ENCODE measurements around the gene PHLDA1. TPM values are rescaled to one million over a fixed set of nuclear protein-coding genes. Genes with fewer than 3 reads are reported as not detected.

PHLDA1 gene
- total RNA-seq, 4 donors from 2014 or later, result 4.2 to 8.4 (median 7.0) TPM

DNA sequence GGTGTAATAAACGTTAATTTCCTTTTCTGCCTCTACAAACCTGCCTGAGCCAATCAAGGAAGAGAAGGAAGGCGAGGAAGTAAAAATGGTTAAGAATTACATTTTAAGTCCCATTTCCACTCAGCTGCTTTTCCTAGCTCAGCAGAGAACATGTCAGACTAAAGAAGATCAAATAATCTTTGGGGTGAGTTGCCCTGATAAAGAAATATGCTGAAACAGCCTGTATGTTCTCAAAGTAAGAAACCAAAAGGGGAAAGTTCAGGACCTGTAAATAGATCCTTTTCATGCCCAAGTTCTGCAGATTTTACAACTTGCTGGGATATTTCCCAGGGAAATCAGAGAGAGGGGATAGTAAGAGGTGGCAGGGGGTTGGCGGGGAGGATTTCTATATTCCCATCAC is 55.5 kb downstream of the PHLDA1 start:
- 66 to 70% methylated on average over 2 to 3 of the region's 3 CpGs for WGBS, 2 donors (ENCODE audit: low coverage in 1 of 2)
- Histone ChIP-seq H3K27ac (no peak overlapping the region), H3K4me3 (no peak overlapping the region), H3K27me3 (no peaks in the 10 kb centered on the region), H3K4me1 (peaks cover 11 to 29% (median 18%) of the 10 kb centered on the region in 4 donors), H3K36me3 (no peaks in the 10 kb centered on the region), H3K9me3 (no peaks in the 10 kb centered on the region)
- intact Hi-C loops (cut with DNase I; ENCODE audit: low total_unique reads) (no loop called here), in situ Hi-C loops (cut with MboI; ENCODE audit: low pct_ligation_motif_present in 1 of 4, low pct_unique_long_range_greater_than_20kb in 1 of 4, low sequenced_read_pairs in 3 of 4) (no loop called here)
- DNase-seq, result no peak
- no peak for TF ChIP-seq POLR2A (IDR thresholded peaks at IDR 0.05)
- TF ChIP-seq, protein P1, sequence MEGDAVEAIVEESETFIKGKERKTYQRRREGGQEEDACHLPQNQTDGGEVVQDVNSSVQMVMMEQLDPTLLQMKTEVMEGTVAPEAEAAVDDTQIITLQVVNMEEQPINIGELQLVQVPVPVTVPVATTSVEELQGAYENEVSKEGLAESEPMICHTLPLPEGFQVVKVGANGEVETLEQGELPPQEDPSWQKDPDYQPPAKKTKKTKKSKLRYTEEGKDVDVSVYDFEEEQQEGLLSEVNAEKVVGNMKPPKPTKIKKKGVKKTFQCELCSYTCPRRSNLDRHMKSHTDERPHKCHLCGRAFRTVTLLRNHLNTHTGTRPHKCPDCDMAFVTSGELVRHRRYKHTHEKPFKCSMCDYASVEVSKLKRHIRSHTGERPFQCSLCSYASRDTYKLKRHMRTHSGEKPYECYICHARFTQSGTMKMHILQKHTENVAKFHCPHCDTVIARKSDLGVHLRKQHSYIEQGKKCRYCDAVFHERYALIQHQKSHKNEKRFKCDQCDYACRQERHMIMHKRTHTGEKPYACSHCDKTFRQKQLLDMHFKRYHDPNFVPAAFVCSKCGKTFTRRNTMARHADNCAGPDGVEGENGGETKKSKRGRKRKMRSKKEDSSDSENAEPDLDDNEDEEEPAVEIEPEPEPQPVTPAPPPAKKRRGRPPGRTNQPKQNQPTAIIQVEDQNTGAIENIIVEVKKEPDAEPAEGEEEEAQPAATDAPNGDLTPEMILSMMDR (IDR thresholded peaks at IDR 0.05), result no peak
- no peak for TF ChIP-seq EP300 (IDR thresholded peaks at IDR 0.05; ENCODE audit: low read depth)
- no peak for TF ChIP-seq POLR2AphosphoS5 (IDR thresholded peaks at IDR 0.05)

DNA sequence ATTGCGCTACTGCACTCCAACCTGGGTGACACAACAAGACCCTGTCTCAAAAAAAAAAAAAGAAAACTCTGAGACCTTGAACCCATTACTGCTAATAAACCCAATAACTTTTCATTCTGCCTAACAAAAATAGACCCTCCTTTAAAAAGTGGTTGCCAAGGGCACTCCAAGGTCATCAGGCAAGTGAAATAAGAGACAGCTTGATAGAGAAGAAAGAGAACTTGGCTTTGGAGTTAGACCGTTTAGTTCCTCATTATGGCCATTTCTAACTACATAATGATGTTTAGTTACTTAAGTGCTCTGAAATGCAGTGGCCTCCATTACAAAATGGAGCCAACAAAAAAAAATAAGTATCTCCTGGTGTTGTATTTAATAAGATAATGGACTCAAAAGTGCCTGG is 55.9 kb downstream of the PHLDA1 start:
- no peaks in the 10 kb centered on the region for H3K9me3 ChIP-seq
- TF ChIP-seq EP300 (IDR thresholded peaks at IDR 0.05; ENCODE audit: low read depth), result no peak
- no peak for DNase-seq
- H3K36me3 ChIP-seq, result no peaks in the 10 kb centered on the region
- WGBS, 2 donors (ENCODE audit: low coverage in 1 of 2), result 74 to 75% methylated on average over 2 of the region's 2 CpGs
- H3K27me3 ChIP-seq, result no peaks in the 10 kb centered on the region
- peaks cover 11 to 29% (median 18%) of the 10 kb centered on the region in 4 donors for H3K4me1 ChIP-seq
- H3K4me3 ChIP-seq, result no peak overlapping the region
- in situ Hi-C loops (cut with MboI; ENCODE audit: low pct_ligation_motif_present in 1 of 4, low pct_unique_long_range_greater_than_20kb in 1 of 4, low sequenced_read_pairs in 3 of 4), result no loop called here
- intact Hi-C loops (cut with DNase I; ENCODE audit: low total_unique reads), result no loop called here
- H3K27ac ChIP-seq, result no peak overlapping the region

Other genes starting within 250 kb of the PHLDA1 start
- gene NAP1L1, start 52.9 kb upstream of the PHLDA1 start, total RNA-seq, result 100 to 1,000 TPM in 3 of 4 donors, 10 to 100 TPM in 1; 78.9 to 191 (median 150) TPM

All from transverse colon (tissue), 4 donors.